MCF 10A (cell line): ENCODE data around the gene LACTB. TPM values are rescaled to one million over a fixed set of nuclear protein-coding genes. Genes with fewer than 3 reads are reported as not detected.

ENCODE experiments used
- BruUV-seq: library from RNA; stranded (reverse); fragments of 400-500 nt; replicated peaks from 2 replicates; lab custom pipeline; 2021; lab: Mats Ljungman, UMichigan
- CTCF ChIA-PET: fragments of 300-600 bp; sonication (Branson Sonifier 250); formaldehyde crosslinking; extraction: SDS; loops from one replicate; lab custom pipeline; 2021; ENCODE audit warnings: antibody characterized with exemption, inconsistent platforms; lab: Yijun Ruan, JAX
- POLR2A ChIA-PET: fragments of 300-600, 350-650 bp; sonication (Branson Sonifier 250); formaldehyde crosslinking; extraction: SDS; loops from one replicate; lab custom pipeline; 2020; ENCODE audit warnings: antibody characterized with exemption, inconsistent platforms; lab: Yijun Ruan, JAX
- DNase-seq: peaks from one replicate; pipeline ENCODE4 v3.0.0-alpha.2; 2018; ENCODE audit not compliant: unreplicated experiment
- H3K27ac Mint-ChIP-seq: one replicate; pipeline ENCODE4 v1.8.0; 2022; ENCODE audit warnings: mild to moderate bottlenecking, low read depth, mixed read lengths; ENCODE audit not compliant: unreplicated experiment
- H3K27me3 Mint-ChIP-seq: one replicate; pipeline ENCODE4 v1.8.0; 2022; ENCODE audit warnings: mixed read lengths; ENCODE audit not compliant: insufficient read depth, unreplicated experiment
- H3K36me3 Mint-ChIP-seq: one replicate; pipeline ENCODE4 v1.8.0; 2022; ENCODE audit warnings: mild to moderate bottlenecking, moderate library complexity, mixed read lengths; ENCODE audit not compliant: insufficient read depth, unreplicated experiment
- H3K4me1 Mint-ChIP-seq: one replicate; pipeline ENCODE4 v1.8.0; 2022; ENCODE audit warnings: mixed read lengths; ENCODE audit not compliant: insufficient read depth, unreplicated experiment
- H3K4me3 Mint-ChIP-seq: one replicate; pipeline ENCODE4 v1.8.0; 2022; ENCODE audit warnings: mild to moderate bottlenecking, moderate library complexity, mixed read lengths; ENCODE audit not compliant: unreplicated experiment
- H3K9me3 Mint-ChIP-seq: one replicate; pipeline ENCODE4 v1.8.0; 2022; ENCODE audit warnings: mixed read lengths; ENCODE audit not compliant: unreplicated experiment
- CTCF ChIP-seq: fragments of 200-600 bp; IDR thresholded peaks from one replicate; pipeline ENCODE4 v1.8.0; 2022; ENCODE audit warnings: antibody characterized with exemption, mild to moderate bottlenecking; ENCODE audit not compliant: unreplicated experiment
- intact Hi-C: fragments of 100-400 bp; cut with micrococcal nuclease; formaldehyde crosslinking; loops from 2 replicates; pipeline ENCODE4 v1.14.1; 2022
- total RNA-seq: library from RNA; stranded (reverse); gene quantifications from 2 replicates; pipeline ENCODE4 v1.2.3, GENCODE V29; 2022

Gene LACTB
- total RNA-seq, 1 experiment from 2014 or later: 9.9 TPM

GRCh38 chr15:63190769-63191649 is 69.3 kb downstream of the LACTB start:
- intact Hi-C loops: no loop called here
- ChIA-PET CTCF (interaction anchor here (0.6 to 1.0 kb wide), 3 partner anchors 11 to 88 kb away, joined by 3 to 4 read pairs (median 3); no protein-coding TSS in a partner anchor), POLR2A (interaction anchor here (0.6 to 4.4 kb wide), 11 partner anchors 12 to 433 kb away, joined by 3 to 24 read pairs (median 6); partner anchors contain the start of genes APH1B and RPS27L)
- Mint-ChIP-seq H3K36me3 (no peaks in the 10 kb centered on the region), H3K4me3 (peak overlapping the region; percentile 74), H3K4me1 (peaks cover 33% of the 10 kb centered on the region), H3K27me3 (no peaks in the 10 kb centered on the region), H3K9me3 (no peaks in the 10 kb centered on the region), H3K27ac (no peak overlapping the region)
- BruUV-seq: TSS peak; percentile 23
- TF ChIP-seq CTCF: no peak
- no peak for DNase-seq

Other genes with a start within 250 kb of the LACTB start
- gene TPM1, start 79.1 kb upstream of the LACTB start, total RNA-seq: 67.8 and 70.4 TPM in 2 replicates
- gene RPS27L, start 35.6 kb downstream of the LACTB start, total RNA-seq: 154 and 172 TPM in 2 replicates
- gene RAB8B, start 67.7 kb downstream of the LACTB start, total RNA-seq: 11.7 and 15.6 TPM in 2 replicates
- gene APH1B, start 155.7 kb downstream of the LACTB start, total RNA-seq: 5.2 and 8.2 TPM in 2 replicates